ENCODE data around the gene EML6.

EML6 gene

GRCh38 chr2:54808661-54809060 lies 85.2 kb downstream of the EML6 start:
- TF ChIP-seq POLR2AphosphoS5 (IDR thresholded peaks at IDR 0.05; ENCODE audit: low read depth, low read length), result no peak
- no peak for TF ChIP-seq TAF1 (IDR thresholded peaks at IDR 0.05; ENCODE audit: borderline replicate concordance, insufficient read depth, low read length)
- no peak for TF ChIP-seq SIN3A (IDR thresholded peaks at IDR 0.05; ENCODE audit: borderline replicate concordance, insufficient read depth, low read length)
- TF ChIP-seq, protein P1, sequence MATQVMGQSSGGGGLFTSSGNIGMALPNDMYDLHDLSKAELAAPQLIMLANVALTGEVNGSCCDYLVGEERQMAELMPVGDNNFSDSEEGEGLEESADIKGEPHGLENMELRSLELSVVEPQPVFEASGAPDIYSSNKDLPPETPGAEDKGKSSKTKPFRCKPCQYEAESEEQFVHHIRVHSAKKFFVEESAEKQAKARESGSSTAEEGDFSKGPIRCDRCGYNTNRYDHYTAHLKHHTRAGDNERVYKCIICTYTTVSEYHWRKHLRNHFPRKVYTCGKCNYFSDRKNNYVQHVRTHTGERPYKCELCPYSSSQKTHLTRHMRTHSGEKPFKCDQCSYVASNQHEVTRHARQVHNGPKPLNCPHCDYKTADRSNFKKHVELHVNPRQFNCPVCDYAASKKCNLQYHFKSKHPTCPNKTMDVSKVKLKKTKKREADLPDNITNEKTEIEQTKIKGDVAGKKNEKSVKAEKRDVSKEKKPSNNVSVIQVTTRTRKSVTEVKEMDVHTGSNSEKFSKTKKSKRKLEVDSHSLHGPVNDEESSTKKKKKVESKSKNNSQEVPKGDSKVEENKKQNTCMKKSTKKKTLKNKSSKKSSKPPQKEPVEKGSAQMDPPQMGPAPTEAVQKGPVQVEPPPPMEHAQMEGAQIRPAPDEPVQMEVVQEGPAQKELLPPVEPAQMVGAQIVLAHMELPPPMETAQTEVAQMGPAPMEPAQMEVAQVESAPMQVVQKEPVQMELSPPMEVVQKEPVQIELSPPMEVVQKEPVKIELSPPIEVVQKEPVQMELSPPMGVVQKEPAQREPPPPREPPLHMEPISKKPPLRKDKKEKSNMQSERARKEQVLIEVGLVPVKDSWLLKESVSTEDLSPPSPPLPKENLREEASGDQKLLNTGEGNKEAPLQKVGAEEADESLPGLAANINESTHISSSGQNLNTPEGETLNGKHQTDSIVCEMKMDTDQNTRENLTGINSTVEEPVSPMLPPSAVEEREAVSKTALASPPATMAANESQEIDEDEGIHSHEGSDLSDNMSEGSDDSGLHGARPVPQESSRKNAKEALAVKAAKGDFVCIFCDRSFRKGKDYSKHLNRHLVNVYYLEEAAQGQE (IDR thresholded peaks at IDR 0.05; ENCODE audit: insufficient read depth in 1 of 2, low read depth in 2 of 2, low read length in 2 of 2), result no peak
- TF ChIP-seq FOXP2 (optimal IDR thresholded peaks at IDR 0.05; ENCODE audit: borderline replicate concordance, extremely low read depth, extremely low read length, insufficient read depth), result no peak

DNA sequence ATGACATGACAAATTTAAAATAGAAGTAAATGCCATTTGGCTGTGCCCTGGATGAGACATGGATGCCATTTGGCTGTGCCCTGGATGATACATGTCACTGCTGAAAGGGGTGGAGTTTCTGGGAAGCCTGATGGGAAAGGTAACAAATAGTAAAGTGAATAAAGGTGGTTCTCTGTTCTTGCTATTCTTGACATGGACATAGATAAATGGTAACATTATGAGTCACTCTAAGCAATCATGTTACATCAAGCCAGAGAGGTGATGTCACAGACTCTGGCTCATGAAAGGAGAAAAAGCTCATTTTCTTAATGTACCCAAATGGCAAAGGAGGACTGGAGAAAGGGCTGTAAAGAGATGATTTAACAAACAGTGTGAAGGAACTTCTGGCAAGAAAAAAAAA lies 86.4 kb downstream of the EML6 start:
- no peak for TF ChIP-seq FOXP2 (optimal IDR thresholded peaks at IDR 0.05; ENCODE audit: borderline replicate concordance, extremely low read depth, extremely low read length, insufficient read depth)
- TF ChIP-seq, protein P1 (IDR thresholded peaks at IDR 0.05; ENCODE audit: insufficient read depth in 1 of 2, low read depth in 2 of 2, low read length in 2 of 2), result no peak
- TF ChIP-seq TAF1 (IDR thresholded peaks at IDR 0.05; ENCODE audit: borderline replicate concordance, insufficient read depth, low read length), result no peak

DNA sequence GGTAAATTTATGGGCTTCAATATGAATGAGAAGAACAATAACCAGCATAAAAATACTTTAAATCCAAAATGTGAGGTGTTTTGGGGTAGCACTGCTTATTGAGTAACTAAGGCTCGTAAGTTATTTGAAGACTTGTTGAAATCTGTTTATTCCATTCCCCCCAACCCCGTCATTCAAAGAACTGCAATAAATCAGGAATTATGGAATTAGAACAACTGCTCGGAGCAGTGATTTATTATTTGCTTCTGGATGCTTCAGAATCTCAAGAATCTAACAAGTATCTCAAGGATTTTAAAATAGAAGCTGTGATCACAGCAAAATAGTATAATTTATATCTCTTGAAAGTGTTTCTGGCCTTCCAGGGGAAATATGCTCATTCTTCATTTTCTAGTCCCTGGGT lies 86.8 kb downstream of the EML6 start:
- TF ChIP-seq, protein P1 (IDR thresholded peaks at IDR 0.05; ENCODE audit: insufficient read depth in 1 of 2, low read depth in 2 of 2, low read length in 2 of 2), result no peak
- no peak for TF ChIP-seq TAF1 (IDR thresholded peaks at IDR 0.05; ENCODE audit: borderline replicate concordance, insufficient read depth, low read length)
- TF ChIP-seq POLR2AphosphoS5 (IDR thresholded peaks at IDR 0.05; ENCODE audit: low read depth, low read length), result no peak
- no peak for TF ChIP-seq FOXP2 (optimal IDR thresholded peaks at IDR 0.05; ENCODE audit: borderline replicate concordance, extremely low read depth, extremely low read length, insufficient read depth)
- no peak for TF ChIP-seq SIN3A (IDR thresholded peaks at IDR 0.05; ENCODE audit: borderline replicate concordance, insufficient read depth, low read length)

GRCh38 chr2:54813584-54813983 lies 90.1 kb downstream of the EML6 start:
- TF ChIP-seq, protein P1 (IDR thresholded peaks at IDR 0.05; ENCODE audit: insufficient read depth in 1 of 2, low read depth in 2 of 2, low read length in 2 of 2), result no peak
- no peak for TF ChIP-seq FOXP2 (optimal IDR thresholded peaks at IDR 0.05; ENCODE audit: borderline replicate concordance, extremely low read depth, extremely low read length, insufficient read depth)
- TF ChIP-seq POLR2AphosphoS5 (IDR thresholded peaks at IDR 0.05; ENCODE audit: low read depth, low read length), result no peak
- TF ChIP-seq SIN3A (IDR thresholded peaks at IDR 0.05; ENCODE audit: borderline replicate concordance, insufficient read depth, low read length), result no peak
- no peak for TF ChIP-seq TAF1 (IDR thresholded peaks at IDR 0.05; ENCODE audit: borderline replicate concordance, insufficient read depth, low read length)
